ENCODE data around the gene SPARC. TPM values are rescaled to one million over a fixed set of nuclear protein-coding genes. Genes with fewer than 3 reads are reported as not detected.
"Not testable (repeated sequence)": the region's sequence is repeated elsewhere in the genome, so short reads cannot be mapped to it uniquely, and the experiment has no call there.

SPARC gene
- total RNA-seq, 1 donor: 1,011 TPM

GRCh38 chr5:151695464-151695863 is 8.7 kb upstream of the SPARC start:
- DNase-seq (ENCODE audit: low read depth): no peak
- H3K4me3 ChIP-seq (ENCODE audit: low read depth, low read length): no peak overlapping the region
- TF ChIP-seq, protein P1, sequence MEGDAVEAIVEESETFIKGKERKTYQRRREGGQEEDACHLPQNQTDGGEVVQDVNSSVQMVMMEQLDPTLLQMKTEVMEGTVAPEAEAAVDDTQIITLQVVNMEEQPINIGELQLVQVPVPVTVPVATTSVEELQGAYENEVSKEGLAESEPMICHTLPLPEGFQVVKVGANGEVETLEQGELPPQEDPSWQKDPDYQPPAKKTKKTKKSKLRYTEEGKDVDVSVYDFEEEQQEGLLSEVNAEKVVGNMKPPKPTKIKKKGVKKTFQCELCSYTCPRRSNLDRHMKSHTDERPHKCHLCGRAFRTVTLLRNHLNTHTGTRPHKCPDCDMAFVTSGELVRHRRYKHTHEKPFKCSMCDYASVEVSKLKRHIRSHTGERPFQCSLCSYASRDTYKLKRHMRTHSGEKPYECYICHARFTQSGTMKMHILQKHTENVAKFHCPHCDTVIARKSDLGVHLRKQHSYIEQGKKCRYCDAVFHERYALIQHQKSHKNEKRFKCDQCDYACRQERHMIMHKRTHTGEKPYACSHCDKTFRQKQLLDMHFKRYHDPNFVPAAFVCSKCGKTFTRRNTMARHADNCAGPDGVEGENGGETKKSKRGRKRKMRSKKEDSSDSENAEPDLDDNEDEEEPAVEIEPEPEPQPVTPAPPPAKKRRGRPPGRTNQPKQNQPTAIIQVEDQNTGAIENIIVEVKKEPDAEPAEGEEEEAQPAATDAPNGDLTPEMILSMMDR (IDR thresholded peaks at IDR 0.05; ENCODE audit: insufficient read depth, low read length): no peak

GRCh38 chr5:151694035-151694485 is 7.3 kb upstream of the SPARC start:
- DNase-seq (ENCODE audit: low read depth): peak; percentile 74
- no peak overlapping the region for H3K4me3 ChIP-seq (ENCODE audit: low read depth, low read length)
- TF ChIP-seq, protein P1 (IDR thresholded peaks at IDR 0.05; ENCODE audit: insufficient read depth, low read length): no peak

- TF ChIP-seq, protein P1 (IDR thresholded peaks at IDR 0.05; ENCODE audit: insufficient read depth, low read length): no peak
- no peak for DNase-seq (ENCODE audit: low read depth)
- no peak overlapping the region for H3K4me3 ChIP-seq (ENCODE audit: low read depth, low read length)
Observed at GRCh38 chr5:151692312-151692711, 5.6 kb upstream of the SPARC start.

DNA sequence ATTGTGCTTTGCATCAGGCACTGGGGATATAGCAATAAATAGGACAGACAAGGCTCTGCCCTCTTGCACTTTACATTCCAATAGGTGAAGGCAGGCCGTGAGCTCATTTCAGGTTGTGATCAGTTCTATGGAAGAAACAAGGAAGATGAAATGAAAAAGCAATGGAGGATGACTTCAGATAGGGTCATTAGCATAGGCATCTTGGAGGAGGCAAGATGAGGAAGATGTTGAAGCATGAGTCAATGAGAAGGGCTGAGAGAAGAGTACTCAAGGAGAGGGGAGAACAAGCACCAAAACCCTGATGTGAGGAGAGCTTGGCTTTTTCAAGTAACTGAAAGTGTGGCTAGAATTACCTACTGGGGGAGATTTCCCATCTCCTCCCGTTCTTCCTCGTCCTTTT is 5.0 kb upstream of the SPARC start:
- no peak overlapping the region for H3K4me3 ChIP-seq (ENCODE audit: low read depth, low read length)
- DNase-seq (ENCODE audit: low read depth): no peak
- TF ChIP-seq, protein P1 (IDR thresholded peaks at IDR 0.05; ENCODE audit: insufficient read depth, low read length): no peak

- DNase-seq (ENCODE audit: low read depth); H3K4me3 ChIP-seq (ENCODE audit: low read depth, low read length): not testable (repeated sequence)
Observed at GRCh38 chr5:151689591-151689990, 2.9 kb upstream of the SPARC start.

GRCh38 chr5:151688436-151688835 is 1.7 kb upstream of the SPARC start:
- TF ChIP-seq, protein P1 (IDR thresholded peaks at IDR 0.05; ENCODE audit: insufficient read depth, low read length): no peak
- no peak overlapping the region for H3K4me3 ChIP-seq (ENCODE audit: low read depth, low read length)
- no peak for DNase-seq (ENCODE audit: low read depth)

DNA sequence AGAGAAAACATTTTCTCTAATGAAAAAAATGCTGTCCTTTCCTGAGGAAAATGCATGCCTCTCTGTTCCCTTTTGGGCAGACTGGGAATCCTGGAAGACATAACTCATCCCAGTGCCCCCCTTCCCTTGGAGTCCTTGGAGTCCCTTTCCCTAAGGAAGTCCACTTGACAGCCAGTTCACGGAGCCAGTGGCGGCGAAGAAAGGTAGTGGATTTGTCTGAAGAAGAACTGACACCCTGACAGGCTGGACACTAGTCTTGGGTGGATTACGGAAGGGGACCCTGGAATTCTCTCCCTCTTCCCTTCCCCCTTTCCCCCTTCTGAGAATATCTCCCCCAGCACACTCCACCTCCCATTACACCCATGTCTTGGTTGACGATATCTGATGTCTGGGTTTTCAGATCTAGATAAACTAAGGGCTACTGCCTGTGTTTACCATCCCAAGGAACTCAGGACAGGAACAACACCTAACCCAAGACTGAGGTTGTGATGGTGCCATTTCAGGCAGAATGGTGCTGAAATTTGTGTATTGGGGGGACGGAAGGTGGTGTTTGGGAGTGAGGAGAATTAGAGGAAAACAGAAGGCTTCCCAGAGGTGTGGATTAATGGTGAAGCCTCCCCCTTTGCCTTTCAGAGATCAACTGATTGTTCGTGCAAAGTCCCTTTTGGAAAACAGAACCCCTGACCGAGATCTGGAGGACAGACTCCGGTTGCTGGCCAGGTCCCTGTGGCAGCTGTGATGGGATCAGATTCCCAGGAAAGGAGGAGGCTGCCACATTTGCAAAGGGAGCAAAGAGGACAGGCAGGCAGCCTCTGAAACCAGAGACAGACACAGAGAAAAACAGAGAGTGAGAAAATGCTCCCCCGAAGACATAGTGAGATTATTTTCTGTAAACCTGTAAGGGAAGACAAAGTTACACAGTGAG is 704 bp downstream of the SPARC start:
- H3K4me3 ChIP-seq (ENCODE audit: low read depth, low read length): peak overlapping the region; percentile 100
- TF ChIP-seq, protein P1 (IDR thresholded peaks at IDR 0.05; ENCODE audit: insufficient read depth, low read length): no peak
- DNase-seq (ENCODE audit: low read depth): peak; percentile 54
